ES-I3 (cell line): ENCODE data around the gene REV1.

Source experiments
- H3K36me3 ChIP-seq: 2 replicates; pipeline ENCODE4 v1.6.1; 2013; ENCODE audit warnings: mild to moderate bottlenecking, low read length, control low read depth, moderate library complexity; ENCODE audit not compliant: insufficient read depth
- H3K4me1 ChIP-seq: 2 replicates; pipeline ENCODE4 v1.6.1; 2013; ENCODE audit warnings: mild to moderate bottlenecking, control low read depth, low read length; ENCODE audit not compliant: insufficient read depth
- H3K9ac ChIP-seq: 2 replicates; pipeline ENCODE4 v1.6.1; 2013; ENCODE audit warnings: low read depth, mild to moderate bottlenecking, low read length, moderate library complexity
- H3K9me3 ChIP-seq: 2 replicates; pipeline ENCODE4 v1.6.1; 2013; ENCODE audit warnings: mild to moderate bottlenecking, low read length, moderate library complexity; ENCODE audit not compliant: control insufficient read depth, insufficient read depth

The REV1 gene

DNA sequence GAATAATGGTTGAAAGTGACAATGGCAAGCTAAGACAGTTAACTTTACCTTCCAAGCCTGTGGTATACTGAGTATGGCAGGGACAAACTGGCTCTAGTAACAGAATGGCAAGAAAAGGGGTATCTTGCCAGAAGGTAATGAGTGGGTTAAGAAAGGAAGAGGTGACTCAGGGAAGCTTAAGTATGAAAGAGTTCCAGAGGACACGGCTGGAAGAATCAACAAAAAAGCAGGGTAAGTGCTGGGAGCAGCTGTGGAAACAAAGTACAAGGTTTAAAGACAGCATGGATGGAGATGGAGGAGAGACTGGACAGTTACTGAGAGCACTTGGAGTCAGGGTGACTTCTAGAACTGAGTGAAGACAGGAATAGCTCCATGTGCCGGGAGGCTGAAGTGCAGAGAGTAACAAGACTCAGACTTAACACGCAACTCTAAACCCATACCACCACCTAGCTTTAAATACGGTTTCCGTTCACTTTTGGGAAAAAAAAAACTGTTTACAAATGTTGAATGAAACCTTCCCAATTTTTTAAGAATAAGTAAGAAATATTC, 69.0 kb downstream of the REV1 start:
- no peaks in the 10 kb centered on the region for H3K9me3 ChIP-seq
- no peak overlapping the region for H3K9ac ChIP-seq
- H3K36me3 ChIP-seq = peaks cover 36% of the 10 kb centered on the region
- H3K4me1 ChIP-seq = no peaks in the 10 kb centered on the region

- peaks cover 44% of the 10 kb centered on the region for H3K36me3 ChIP-seq
- H3K4me1 ChIP-seq = no peaks in the 10 kb centered on the region
- H3K9ac ChIP-seq = no peak overlapping the region
- no peaks in the 10 kb centered on the region for H3K9me3 ChIP-seq
Observed at GRCh38 chr2:99420031-99420430, 69.8 kb downstream of the REV1 start.

DNA sequence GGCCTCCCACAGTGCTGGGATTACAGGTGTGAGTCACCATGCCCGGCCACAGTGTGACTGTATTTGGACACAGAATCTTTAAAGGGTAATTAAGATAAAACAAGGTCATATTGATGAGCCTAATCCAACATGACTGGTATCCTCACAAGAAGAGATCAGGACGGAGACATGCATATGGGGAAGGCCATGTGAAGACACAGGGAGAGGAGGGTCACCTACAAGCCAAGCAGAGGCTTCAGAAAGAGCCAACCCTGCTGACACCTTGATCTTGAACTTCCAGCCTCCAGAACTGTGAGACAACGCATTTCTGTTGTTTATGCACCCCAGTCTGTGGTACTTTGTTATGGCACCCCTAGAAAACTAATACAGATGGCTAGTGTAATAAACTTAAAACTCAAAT, 72.4 kb downstream of the REV1 start:
- H3K36me3 ChIP-seq = peaks cover 53% of the 10 kb centered on the region

DNA sequence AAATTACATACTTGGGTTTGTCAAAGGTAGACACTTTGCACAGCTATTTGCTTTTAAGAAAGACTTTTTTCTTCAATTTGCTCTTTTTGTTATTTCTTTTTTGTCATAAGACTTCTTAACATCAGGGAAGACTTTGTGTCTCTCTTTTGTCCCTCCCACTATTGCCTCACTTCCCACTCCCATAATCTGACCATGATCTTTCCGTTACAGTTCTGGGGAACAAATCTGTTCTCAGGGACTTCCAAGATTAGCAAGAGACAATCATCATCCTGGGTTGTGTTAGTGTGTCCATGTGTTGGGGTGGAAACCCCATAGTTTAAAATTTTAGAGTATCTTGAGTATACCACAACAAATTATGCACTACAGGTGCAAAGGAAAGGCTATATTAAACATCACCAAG, 75.3 kb downstream of the REV1 start:
- no peak overlapping the region for H3K9ac ChIP-seq
- no peaks in the 10 kb centered on the region for H3K9me3 ChIP-seq
- H3K36me3 ChIP-seq = peaks cover 53% of the 10 kb centered on the region
- no peaks in the 10 kb centered on the region for H3K4me1 ChIP-seq

More for the DNA sequence above, 72.4 kb downstream of the REV1 start:
- Histone ChIP-seq H3K9me3 (no peaks in the 10 kb centered on the region), H3K4me1 (no peaks in the 10 kb centered on the region), H3K9ac (no peak overlapping the region)

- H3K9ac ChIP-seq = no peak overlapping the region
- no peaks in the 10 kb centered on the region for H3K4me1 ChIP-seq
- peaks cover 26% of the 10 kb centered on the region for H3K36me3 ChIP-seq
- H3K9me3 ChIP-seq = no peaks in the 10 kb centered on the region
Observed at GRCh38 chr2:99410276-99410675, 79.5 kb downstream of the REV1 start.

GRCh38 chr2:99406137-99406536, 83.7 kb downstream of the REV1 start:
- Histone ChIP-seq H3K36me3 (peaks cover 37% of the 10 kb centered on the region), H3K4me1 (peaks cover 22% of the 10 kb centered on the region), H3K9me3 (no peaks in the 10 kb centered on the region), H3K9ac (no peak overlapping the region)

- no peak overlapping the region for H3K9ac ChIP-seq
- peaks cover 32% of the 10 kb centered on the region for H3K36me3 ChIP-seq
- no peaks in the 10 kb centered on the region for H3K9me3 ChIP-seq
- peaks cover 22% of the 10 kb centered on the region for H3K4me1 ChIP-seq
Observed at GRCh38 chr2:99404797-99405669, 84.8 kb downstream of the REV1 start.

DNA sequence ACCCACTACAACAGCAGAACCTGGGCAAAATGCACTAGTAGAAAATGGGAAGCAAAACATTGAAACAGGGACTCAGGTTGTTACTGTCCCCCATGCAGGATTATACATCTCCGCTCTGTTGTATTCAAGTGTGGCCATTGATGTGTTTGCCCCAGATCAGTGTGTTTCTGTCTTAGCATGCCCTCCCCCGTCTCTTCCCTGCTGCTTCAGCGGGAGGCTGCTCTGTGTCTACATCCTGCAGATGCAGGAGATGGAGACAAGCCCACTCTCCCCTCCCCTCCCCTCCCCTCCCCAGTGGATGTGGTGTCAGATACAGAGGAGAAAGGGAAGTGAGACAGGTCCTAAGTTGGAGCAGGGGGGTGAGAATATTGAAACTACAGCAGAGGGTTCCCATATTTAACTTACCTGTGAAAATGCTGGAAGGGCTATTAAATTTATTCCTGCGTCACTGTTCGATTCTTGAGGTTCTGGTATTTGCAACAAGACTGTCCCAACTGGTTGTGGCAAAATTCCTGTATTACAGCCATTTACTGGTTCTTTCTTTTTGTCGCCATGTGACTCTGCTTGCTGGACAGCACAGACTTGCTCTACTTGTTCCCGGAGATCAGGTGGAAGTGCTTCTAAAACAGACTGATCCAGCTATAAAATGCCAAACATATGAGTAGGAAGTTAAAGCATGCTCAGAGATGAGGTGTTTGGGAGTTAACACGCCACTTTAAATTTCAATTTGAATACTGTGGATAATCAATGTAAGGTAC, 85.6 kb downstream of the REV1 start:
- peaks cover 22% of the 10 kb centered on the region for H3K4me1 ChIP-seq
- H3K36me3 ChIP-seq = peaks cover 35% of the 10 kb centered on the region
- H3K9me3 ChIP-seq = no peaks in the 10 kb centered on the region
- H3K9ac ChIP-seq = no peak overlapping the region

GRCh38 chr2:99403524-99403923, 86.3 kb downstream of the REV1 start:
- Histone ChIP-seq H3K36me3 (peaks cover 42% of the 10 kb centered on the region), H3K9ac (no peak overlapping the region), H3K4me1 (peaks cover 22% of the 10 kb centered on the region), H3K9me3 (no peaks in the 10 kb centered on the region)

DNA sequence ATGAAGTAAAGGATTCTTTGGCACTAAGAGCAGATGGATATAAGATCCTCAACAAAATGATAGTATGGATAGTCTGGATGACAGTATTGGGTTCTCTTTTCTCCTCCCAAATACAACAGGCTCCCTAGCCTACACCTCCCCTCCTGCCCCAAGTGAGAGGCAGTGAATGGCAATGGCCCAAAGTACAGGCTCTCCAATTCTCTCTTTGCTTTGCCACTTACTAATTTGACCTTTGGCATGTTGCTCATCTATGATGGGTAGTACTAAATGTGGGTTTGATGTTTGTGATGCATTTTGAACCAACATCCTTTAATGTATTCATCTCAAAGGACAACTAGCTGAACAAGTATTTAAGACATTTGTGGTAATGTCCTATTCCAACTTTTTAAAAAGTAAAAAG, 86.7 kb downstream of the REV1 start:
- no peak overlapping the region for H3K9ac ChIP-seq
- peaks cover 46% of the 10 kb centered on the region for H3K36me3 ChIP-seq
- H3K9me3 ChIP-seq = no peaks in the 10 kb centered on the region

DNA sequence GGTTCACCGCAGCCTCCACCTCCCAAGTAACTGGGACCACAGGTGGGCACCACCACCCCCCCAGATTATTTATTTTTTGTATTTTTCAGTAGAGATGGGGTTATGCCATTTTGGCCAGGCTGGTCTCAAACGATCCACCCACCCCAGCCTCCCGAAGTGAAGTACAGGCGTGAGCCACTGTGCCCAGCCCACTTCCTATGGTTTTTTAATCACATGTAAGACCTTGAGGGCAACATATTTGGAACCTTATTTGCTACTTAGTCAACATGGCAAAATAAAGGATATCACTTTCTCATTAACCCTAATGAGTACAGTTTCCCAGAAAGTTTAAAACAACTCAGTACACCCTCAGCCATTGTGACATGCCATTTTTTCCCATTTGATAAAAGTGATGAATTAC, 88.0 kb downstream of the REV1 start:
- no peak overlapping the region for H3K9ac ChIP-seq

More for the DNA sequence above, 86.7 kb downstream of the REV1 start:
- peaks cover 22% of the 10 kb centered on the region for H3K4me1 ChIP-seq

GRCh38 chr2:99399795-99400194, 90.0 kb downstream of the REV1 start:
- Histone ChIP-seq H3K4me1 (peaks cover 19% of the 10 kb centered on the region), H3K36me3 (peaks cover 67% of the 10 kb centered on the region), H3K9ac (no peak overlapping the region), H3K9me3 (no peaks in the 10 kb centered on the region)

More for the DNA sequence above, 88.0 kb downstream of the REV1 start:
- H3K4me1 ChIP-seq = peaks cover 22% of the 10 kb centered on the region
- no peaks in the 10 kb centered on the region for H3K9me3 ChIP-seq
- peaks cover 56% of the 10 kb centered on the region for H3K36me3 ChIP-seq

- peaks cover 66% of the 10 kb centered on the region for H3K36me3 ChIP-seq
Observed at GRCh38 chr2:99399063-99399462, 90.8 kb downstream of the REV1 start.

DNA sequence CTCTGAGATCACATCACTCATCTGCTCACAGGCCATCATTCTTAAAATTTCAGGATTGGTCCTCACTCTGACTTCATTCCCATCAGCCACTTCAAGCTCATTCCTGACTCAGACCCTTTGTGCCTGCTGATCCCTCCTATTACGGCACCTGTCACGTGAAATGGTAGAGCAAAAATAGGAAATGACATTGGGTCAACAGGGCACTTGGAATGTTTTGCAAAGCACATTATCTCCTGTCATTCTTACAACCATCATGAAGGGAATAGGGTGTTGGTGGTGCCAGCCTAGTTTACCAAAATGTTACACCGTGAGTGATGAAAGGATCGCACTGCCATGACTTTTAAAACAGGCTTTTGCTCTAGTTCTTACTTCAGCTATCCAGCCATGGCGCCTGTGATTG, 91.5 kb downstream of the REV1 start:
- peaks cover 5% of the 10 kb centered on the region; the same call in 1 of the 2 replicates for H3K4me1 ChIP-seq
- H3K36me3 ChIP-seq = peaks cover 68% of the 10 kb centered on the region
- no peaks in the 10 kb centered on the region for H3K9me3 ChIP-seq
- no peak overlapping the region for H3K9ac ChIP-seq

More at GRCh38 chr2:99399063-99399462, 90.8 kb downstream of the REV1 start:
- H3K9ac ChIP-seq = no peak overlapping the region
- no peaks in the 10 kb centered on the region for H3K9me3 ChIP-seq
- H3K4me1 ChIP-seq = peaks cover 12% of the 10 kb centered on the region
